Left kidney (tissue), 2 donors: ENCODE measurements around the gene B4GALNT2. TPM values are rescaled to one million over a fixed set of nuclear protein-coding genes. Genes with fewer than 3 reads are reported as not detected.
A peak's percentile ranks its signal among the peaks of the same experiment; 100 is the strongest.
"Not testable (repeated sequence)": the region's sequence is repeated elsewhere in the genome, so short reads cannot be mapped to it uniquely, and the experiment has no call there.

Experiments used
- DNase-seq: peaks from one replicate; pipeline ENCODE4 v3.0.0-alpha.2; 2013
- polyA plus RNA-seq: library from polyadenylated mRNA; unstranded; fragments of 120-200 nt; gene quantifications from one replicate; pipeline ENCODE4 v1.2.1, GENCODE V29; 2013; ENCODE audit not compliant: insufficient read length

B4GALNT2 gene
- polyA plus RNA-seq, 1 donor, result 0.73 TPM

DNA sequence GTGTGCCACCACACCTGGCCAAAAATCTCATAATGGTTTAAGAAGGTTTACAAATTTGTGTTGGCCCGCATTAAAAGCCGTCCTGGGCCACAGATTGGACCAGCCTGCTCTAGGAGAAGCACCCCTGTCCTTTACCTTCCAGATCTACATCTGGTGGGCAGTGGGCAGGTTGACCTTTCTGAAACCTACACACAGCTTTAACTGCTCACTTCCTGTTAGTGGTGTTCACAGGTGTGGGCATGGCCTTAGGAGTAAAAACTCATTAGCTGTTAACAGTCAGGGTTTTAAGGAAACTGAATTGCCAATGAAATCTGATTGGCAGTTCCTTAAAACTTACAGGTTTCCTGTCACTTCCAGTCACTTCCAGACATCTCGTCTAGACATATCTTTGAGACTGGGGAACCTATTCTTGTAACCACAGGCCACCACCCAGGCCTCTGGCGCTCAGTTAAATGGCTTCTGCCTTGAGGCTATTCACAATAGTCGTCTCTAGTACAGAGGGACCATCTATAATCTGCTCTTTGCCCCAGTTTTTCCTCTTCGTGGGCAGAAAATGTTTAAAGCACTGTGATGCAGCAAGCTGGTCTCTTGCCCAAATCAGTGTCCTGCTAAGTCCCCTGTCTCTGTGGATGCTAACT lies 48.5 kb downstream of the B4GALNT2 start:
- DNase-seq, result no peak

DNA sequence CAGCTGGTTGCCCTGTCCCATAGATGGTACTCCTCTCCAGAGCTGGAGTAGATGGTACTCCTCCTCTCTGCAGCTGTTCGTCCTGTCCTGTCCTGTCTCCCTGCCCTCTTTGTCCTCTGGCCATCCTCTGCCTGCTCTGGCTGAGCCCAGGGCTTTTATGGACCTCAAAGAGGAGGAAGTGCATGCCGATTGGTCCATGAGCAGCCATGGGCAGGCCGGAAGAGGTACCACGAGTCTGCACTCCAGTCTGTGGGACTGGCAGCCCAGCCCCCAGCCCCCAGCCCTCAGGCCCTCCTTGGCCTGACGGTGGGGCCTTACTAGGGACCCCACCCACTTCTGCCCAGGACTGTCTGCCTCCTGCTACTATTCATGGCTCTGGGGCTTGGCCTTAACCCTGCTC lies 50.8 kb downstream of the B4GALNT2 start:
- DNase-seq, result no peak

DNA sequence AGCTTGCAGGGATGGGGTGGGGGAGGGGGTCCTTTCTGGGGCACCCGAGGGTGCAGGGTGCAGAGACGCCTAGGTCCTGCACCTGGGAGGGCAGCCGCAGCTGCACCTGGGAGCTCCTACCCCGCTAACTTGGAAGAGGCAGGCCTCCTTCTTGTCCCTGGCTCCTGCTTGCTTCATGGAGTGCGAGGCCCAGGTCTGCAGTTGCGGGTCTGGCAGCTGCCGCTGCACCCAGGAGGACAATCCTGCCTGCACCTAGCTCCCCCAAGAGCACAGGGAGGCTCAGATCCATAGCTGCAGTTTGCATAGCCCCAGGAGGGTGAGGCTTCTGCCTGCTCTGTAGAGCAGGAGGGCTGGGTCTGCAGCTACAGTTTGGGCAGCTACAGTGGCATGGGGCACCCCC lies 51.2 kb downstream of the B4GALNT2 start:
- no peak for DNase-seq

DNA sequence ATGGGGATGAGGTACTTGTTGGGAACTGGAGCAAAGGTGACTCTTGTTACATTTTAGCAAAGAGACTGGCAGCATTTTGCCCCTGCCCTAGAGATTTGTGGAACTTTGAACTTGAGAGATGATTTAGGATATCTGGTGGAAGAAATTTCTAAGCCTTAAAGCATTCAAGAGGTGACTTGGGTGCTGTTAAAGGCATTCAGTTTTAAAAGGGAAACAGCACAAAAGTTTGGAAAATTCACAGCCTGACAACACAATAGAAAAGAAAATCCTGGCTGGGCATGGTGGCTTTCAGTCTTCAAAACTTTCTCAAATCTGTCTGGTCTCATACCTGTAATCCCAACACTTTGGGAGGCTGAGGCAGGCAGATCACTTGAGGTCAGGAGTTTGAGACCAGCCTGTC lies 52.0 kb downstream of the B4GALNT2 start:
- not testable (repeated sequence) for DNase-seq

DNA sequence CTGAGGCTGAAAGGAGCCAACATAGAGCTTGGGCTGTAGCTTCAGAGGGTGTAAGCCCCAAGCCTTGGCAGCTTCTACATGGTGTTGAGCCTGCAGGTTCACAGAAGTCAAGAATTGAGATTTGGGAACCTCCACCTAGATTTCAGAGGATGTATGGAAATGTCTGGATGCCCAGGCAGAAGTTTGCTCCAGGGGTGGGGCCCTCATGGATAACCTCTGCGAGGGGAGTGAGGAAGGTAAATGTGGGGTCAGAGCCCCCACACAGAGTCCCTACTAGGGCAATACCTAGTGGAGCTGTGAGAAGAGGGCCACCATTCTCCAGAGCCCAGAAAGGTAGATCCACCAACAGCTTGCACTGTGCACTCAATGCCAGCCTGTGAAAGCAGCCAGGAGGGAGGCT lies 52.8 kb downstream of the B4GALNT2 start:
- DNase-seq, result not testable (repeated sequence)

DNA sequence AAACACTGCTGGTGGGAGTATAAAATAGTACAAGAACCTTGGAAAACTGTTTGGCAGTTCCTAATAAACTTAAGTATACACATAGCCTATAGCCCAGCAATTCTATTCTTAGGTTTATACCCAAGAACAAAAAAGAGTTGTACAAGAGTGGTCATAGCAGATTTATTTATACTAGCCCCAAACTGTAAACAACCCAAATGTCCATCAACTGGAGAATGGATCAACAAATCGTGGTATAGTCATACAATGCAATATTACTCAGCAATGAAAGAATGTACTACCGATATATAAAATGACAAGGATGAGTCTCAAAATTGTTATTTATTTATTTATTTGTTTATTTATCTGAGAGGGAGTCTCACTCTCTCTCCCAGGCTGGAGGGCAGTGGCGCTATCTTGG lies 54.7 kb downstream of the B4GALNT2 start:
- DNase-seq, result no peak

DNA sequence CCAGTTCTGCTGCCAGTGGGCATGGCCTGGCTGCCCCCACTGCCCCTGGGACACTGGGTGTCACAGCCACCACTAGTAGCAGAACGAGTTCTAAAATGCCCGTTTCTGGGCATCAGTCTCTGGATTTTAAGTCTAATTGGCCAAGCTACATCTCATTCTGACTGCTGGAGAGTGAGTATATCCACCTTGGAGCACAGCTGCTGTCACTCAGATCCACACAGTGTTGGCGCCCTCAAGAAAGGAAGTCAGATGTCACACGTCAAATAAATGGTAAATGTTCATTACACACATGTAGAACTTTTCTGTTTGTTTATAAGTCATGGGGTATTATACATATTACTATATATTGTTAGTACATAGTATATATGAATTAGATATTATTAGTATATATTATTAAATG lies 58.4 kb downstream of the B4GALNT2 start:
- no peak for DNase-seq

DNA sequence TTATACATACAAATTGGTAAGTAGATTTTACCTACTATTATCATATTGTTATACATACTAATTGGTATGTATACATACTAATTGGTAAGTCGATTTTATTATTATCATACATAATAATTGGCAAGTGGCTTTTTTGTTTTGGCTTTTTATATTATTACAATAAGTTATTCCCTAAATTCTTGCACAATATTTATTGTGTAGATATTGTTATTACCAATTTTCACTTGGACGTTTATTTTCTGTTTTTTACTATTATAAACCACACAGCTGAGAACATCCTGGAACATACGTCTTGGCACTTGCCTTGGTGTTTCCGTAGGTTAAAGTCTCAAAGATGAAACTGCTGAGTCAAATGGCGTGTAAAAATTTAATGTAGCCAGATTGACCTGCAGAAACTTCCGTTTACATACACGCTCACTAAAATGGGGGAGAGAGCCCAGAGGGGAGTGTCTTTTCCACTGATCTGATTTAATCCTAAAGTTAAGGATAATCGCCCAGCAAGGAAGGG lies 58.9 kb downstream of the B4GALNT2 start:
- no peak for DNase-seq

DNA sequence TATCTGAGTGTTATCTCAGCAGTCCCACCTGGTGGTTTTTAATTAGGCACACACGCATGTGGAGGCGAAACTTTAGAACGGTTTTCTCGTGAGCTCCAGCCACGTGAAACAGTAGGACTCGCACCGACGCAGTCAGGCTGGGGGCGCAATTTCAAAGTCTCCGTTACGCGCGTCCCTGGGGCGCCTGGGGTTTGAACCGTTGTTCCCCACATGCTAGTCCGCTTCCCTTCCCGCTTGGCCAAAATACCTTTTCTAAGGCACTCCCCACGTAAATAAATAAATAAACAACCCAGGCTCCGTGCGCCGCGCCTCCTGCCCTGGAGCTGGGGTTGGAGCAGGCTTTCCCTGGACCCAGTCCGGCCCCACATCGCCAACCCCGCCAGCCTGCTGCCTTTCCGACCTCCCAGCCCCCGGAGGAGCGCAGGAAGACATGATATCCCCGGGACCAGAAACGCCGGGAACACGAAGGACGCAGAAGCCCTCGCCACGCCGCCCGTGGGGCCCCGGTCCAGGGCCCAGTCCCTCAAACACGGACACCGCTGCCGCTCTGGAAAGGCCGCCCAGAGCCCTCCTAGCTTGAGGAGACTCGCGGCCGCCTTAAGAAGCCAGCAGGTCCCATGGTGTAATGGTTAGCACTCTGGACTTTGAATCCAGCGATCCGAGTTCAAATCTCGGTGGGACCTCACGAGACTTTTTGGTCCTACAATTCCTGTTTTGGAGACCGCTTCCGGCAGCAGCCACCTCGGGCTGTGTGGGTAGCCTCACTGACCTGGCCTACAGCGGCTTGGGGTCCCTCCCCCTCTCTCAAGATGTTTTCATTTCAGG lies 59.6 kb downstream of the B4GALNT2 start:
- DNase-seq, result peak; percentile 92

DNA sequence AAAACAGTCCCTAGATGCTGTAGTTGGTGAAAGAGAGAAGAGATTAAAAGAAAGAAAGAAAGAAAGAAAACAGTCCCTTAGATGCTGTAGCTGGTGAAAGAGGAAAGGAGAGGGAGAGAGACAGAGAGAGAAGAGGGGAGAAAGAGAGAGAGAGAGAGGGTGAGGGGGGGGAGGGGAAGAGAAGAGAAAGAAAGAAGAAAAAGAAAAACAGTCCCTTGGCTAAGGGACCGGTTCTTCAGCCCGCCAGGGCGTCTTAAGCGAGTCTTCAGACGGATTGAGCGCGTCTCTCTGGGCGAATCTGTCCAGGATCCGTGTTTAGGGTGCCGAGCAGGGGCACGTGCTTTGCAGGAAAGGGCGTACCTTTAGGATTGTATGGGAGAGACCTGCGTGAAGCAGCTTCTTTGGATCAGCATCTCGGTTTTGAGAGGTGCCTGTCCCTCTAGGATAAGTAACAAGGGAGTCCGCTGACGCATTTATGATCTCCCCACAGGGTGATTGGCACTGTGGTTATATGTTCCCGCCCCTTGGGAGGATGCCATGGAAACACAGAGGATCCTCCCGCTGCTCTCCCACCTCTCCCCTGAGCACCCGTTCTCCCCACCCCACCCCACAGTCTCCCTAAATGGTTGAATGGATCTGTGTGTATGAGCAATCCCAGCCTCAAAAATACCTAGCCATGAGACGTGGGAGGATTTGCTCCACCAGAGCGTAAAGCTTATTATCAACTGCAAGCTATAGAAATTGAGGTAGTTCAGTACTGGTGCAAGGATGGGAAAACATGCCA lies 61.1 kb downstream of the B4GALNT2 start:
- peak; percentile 81 for DNase-seq

DNA sequence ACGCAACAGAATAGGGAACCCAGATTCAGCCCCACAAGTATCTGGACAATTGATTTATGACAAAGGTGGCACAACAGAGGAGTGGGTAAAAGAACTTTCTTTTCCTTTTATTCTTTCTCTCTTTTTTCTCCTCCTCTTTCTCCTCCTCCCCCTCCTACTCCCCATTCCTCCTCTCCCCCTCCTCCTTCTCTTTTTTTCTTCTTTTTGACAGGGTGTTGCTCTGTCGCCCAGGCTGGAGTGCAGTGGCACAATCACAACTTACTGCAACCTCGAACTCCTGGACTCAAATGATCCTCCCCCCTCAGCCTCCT lies 61.7 kb downstream of the B4GALNT2 start:
- DNase-seq, result no peak

DNA sequence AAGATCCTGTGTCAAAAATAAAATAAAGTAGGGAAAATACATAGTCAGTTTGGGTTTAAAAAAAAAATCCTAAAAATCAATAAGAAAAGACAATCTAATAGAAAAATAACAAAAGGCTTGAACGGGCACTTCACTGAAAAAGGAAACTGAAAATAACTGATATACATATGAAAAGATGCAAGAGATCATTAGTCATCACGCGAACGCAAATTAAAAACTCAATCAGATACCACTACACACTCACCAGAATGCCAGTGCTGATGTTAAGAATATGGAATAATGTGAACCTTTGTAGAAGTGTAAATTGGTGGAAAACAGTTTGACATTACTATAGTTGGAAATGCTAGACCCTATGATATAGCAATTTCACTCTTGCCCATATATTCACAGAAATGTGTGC lies 63.2 kb downstream of the B4GALNT2 start:
- no peak for DNase-seq

DNA sequence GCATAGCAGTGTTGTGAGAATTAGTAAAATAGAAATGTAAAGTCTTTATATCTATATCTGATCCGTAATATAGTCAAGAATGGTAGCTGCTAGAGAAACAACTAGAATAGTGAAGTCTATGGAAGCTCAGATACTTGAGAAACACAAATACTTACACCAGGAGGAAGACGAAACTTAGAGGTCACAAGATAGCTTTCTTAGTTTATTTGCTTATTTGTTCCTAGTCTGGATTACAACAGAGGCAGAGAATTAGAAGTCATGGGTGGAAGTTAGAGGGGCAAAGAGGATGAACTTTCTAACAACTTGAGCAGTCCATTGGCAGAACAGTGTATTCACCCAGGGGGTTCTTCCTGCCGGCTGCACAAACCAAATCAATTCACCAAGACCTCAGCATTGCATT lies 64.0 kb downstream of the B4GALNT2 start:
- no peak for DNase-seq

DNA sequence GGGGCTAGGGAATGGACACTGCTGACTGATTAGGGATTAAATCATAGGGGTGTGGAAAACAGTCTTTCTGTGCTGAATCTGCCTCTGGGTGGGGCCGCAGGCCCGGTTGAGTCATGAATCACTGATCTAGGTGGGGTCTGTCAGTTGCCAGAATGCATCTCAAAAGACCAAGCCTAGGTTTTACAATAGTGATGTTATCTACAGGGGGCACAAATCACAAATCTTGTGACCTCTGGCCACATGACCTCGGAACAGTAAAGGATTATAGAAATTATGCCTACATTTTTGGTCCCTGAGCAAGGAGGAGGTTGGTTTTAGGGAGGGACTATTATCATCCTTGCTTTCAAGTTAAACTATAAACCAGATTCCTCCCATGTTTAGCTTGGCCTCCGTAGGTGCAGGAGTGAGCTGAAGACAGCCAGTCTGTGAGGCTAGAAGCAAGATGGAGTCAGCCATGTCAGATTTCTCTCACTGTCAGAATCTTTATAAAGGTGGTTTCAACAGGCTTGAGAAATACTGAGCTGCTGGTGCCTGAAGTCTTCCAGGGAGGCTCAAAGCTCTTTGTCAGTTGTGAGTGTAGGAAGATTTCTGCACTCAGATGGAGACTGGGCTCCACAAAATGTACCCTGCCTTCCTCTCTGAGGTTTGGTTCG lies 64.9 kb downstream of the B4GALNT2 start:
- no peak for DNase-seq

DNA sequence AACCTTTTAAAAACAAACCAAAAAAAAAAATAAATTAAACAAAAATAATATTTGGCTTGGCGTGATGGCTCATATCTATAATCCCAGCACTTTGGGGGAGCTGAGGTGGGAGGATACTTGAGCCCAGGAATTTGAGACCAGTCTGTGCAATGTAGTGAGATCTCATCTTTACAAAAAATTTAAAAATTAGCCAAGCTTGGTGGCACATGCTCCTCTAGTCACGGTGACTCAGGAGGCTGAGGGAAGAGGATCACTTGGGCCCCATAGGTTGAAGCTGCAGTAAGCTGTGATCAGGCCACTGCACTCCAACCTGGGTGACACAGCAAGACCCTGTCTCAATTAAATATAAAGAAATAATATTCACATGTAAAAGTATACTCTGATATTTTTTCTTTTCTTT lies 65.6 kb downstream of the B4GALNT2 start:
- DNase-seq, result no peak

DNA sequence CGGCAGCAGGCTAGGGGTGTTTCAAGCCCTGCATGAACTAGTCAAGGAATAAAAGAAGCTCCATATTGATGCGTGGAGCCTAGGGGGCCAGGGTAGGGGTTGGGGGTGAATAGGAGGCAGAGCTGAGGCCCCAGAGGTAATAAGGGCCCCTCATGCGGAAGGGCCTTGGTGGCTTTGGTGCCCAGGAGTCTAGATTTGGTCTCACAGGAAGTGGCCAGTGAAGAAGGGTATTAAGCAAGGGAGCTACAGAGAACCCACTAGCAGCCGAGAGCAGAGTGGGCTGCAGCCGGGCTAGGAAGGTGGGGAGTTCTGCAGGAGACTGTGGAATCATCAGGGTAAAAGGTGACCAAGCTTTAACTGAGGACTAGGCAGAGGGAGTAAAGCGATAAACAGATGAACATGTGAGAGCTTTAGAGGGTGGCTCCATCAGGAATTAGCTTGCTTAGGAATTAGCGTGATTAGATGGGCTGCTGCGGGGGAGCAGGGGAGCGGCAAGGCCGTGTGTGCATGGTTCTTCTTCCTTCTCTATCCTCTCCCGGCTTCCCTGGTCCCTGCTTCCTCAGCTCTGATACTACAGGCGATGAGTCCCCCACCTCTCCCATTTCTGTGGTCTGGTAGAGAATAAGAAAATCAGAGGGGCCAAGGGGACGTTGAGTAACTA lies 68.0 kb downstream of the B4GALNT2 start:
- no peak for DNase-seq

DNA sequence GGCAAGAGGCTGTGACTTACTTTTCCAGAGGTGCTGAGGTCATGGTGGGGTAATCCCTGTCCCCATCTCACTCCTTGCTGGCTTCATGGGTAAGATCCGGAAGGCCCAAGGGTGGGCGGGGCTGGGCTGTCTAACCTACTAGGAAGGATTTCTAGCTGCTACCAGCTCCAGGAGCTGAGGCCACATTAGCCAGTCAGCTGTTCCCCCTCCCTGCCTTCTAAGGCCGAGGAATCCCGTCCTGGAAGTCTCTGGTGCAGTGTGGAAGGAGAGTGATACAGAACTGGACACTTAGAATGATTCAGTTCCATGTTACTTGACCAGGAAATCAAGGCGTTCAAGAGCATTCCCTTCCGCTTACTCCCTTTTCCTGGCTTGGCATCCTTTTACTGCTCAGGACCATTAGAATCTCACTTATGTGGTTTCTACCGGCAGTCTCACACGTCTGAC lies 68.9 kb downstream of the B4GALNT2 start:
- no peak for DNase-seq

DNA sequence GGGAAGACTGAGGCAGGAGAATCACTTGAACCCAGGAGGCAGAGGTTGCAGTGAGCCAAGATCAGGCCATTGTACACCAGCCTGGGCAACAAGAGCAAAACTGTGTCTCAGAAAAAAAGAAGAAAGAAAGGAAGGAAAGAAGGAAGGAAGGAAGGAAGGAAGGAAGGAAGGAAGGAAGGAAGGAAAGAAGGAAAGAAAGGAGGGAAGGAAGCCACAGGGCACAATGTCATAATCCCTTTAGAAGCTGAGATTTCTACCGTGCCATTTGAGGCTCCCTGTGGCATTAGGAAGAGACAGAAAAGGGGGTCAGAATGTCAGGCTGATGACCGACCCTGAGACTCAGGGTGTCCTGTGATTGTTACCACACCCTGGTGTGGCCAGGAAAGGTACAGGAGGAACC lies 71.2 kb downstream of the B4GALNT2 start:
- no peak for DNase-seq

DNA sequence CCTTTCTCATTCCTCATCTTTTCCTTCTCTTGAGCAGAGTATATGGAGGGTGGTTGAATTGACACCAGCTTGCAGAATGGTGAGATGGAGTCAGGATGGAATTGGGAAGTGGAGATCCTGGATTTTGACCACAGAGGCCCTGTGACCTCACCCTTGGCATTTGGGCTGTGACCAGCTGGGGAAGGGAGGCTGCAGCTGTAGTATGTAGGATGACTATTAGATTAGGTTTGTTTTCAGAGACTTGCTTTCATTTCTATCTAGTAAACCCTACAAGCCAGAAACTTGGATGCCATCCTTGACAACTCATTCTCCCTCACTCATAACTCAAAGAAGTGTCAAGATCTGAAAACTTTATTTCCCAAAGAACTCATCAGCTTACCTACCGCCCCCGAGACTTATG lies 71.9 kb downstream of the B4GALNT2 start:
- DNase-seq, result no peak

DNA sequence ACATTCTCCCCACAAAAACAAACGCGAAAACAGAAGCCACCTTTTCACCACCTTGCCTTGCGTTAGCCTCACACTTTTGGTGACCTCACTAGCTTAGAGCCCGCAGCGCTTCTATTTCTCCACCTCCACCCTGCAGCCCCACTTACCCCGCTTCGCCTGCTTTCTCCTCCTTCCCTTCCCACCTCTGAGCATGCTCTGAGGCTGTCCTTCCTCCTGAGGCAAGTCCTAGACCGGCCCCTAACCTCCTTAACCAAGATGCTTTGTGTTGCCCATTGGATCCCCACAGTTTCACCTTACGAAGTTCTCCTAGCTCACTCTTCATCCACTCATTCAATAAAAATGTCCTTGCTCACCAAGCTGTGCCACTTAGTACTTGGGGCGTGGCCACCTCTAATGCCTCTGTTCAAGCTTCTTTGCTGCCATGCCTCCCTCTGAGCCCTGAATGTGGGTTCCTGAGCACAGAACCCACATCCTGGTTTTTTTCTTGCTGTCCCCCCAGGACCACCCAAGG lies 76.5 kb downstream of the B4GALNT2 start:
- DNase-seq, result no peak

DNA sequence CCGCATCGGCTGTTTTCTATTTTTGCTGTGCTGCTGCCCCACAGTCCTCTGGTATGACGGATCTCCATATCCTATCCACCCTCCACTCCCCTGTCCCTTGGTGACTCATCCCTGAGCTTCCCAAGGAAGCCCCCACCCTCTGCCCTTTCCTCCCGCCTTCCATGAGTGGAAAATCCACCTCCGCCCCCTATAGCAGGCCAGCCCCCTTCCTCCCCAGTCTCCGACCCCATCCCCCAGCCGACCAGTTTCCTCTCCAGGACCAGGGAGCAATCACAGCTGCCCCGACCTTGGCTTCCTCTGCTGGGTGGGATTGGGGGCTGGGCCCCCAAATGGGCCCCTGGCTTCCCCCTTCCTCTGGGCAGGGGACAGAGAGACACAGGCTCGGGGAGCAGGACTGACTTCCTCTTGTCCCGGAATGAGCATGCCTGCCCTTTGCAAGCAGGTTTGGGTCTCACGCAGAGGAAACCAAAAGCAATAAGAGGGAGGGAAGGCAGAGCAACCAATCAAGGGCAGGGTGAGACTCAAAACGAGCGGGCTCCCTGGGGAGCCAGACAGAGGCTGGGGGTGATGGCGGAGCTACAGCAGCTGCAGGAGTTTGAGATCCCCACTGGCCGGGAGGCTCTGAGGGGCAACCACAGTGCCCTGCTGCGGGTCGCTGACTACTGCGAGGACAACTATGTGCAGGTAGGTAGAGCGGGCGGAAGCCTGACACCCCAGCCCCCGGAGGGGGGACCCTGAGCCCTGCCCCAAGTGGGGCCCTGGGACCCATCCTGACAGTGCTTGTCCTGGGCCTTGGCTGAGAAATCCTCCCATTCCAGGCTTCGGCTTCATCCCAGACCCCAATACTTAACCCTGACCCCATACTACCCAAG lies 77.8 kb downstream of the B4GALNT2 start, which contains the start of the genes ABI3 and GNGT2:
ABI3 (plus strand) TSS at position 550 of the 872 bp plus-strand sequence; CDS start at position 568, 18 bp downstream.
GNGT2 (minus strand) TSS at position 417 of the 872 bp plus-strand sequence. CDS start 3,152 bp downstream, outside the sequence.
- DNase-seq, result no peak
